Esophagus (tissue), 2 donors: ENCODE results near the gene RNLS. TPM values are rescaled to one million over a fixed set of nuclear protein-coding genes. Genes with fewer than 3 reads are reported as not detected.

ENCODE experiments used
- H3K27ac ChIP-seq, 2 donors: one replicate each; pipeline ENCODE4 v1.5.1; 2013; ENCODE audit warnings: low read depth in 2 of 2, mild to moderate bottlenecking in 2 of 2, inconsistent platforms in 1 of 2, low read length in 1 of 2, moderate library complexity in 1 of 2
- H3K27me3 ChIP-seq, 2 donors: one replicate each; pipeline ENCODE4 v1.6.1; 2013; ENCODE audit warnings: low read length in 2 of 2, control low read depth in 1 of 2, mild to moderate bottlenecking in 1 of 2; ENCODE audit not compliant: insufficient read depth in 2 of 2, control insufficient read depth in 1 of 2
- H3K36me3 ChIP-seq, 2 donors: one replicate each; pipeline ENCODE4 v1.6.1; 2013; ENCODE audit warnings: low read length in 1 of 2; ENCODE audit not compliant: control insufficient read depth in 2 of 2, insufficient read depth in 2 of 2
- H3K4me1 ChIP-seq, 2 donors: one replicate each; pipeline ENCODE4 v1.6.1; 2013; ENCODE audit warnings: low read length in 1 of 2; ENCODE audit not compliant: control insufficient read depth in 2 of 2, insufficient read depth in 2 of 2
- H3K4me3 ChIP-seq, 2 donors: one replicate each; pipeline ENCODE4 v1.5.1; 2013; ENCODE audit warnings: low read length in 2 of 2, mild to moderate bottlenecking in 2 of 2, low read depth in 1 of 2, moderate library complexity in 1 of 2
- H3K9me3 ChIP-seq, 2 donors: one replicate each; pipeline ENCODE4 v1.6.1; 2013; ENCODE audit warnings: mild to moderate bottlenecking in 2 of 2, low read depth in 1 of 2, low read length in 1 of 2, moderate library complexity in 1 of 2; ENCODE audit not compliant: control insufficient read depth in 2 of 2, insufficient read depth in 1 of 2
- WGBS, 2 donors: extraction: QIAGEN DNeasy Blood & Tissue Kit; methylation state at CpG; one replicate each; pipeline ENCODE4 v1.1.7; 2013; 5-methylcytosine and 5-hydroxymethylcytosine counted together
- polyA plus RNA-seq, 2 donors: library from polyadenylated mRNA; stranded (reverse); fragments of 200-250 nt; gene quantifications; one replicate each; pipeline ENCODE4 v1.2.3, GENCODE V29; 2013
- donor health status: healthy with polysubstance abuse.
- donor health status: Bipolar disorder and iron deficiency.

The RNLS gene
- polyA plus RNA-seq = 1 to 10 TPM; 3.3 to 6.7 TPM

- 3 to 5% methylated on average over 63 of the region's 63 CpGs for WGBS, 2 donors
Measured at GRCh38 chr10:88582806-88583583, at the start of gene RNLS. Gene RNLS (minus strand): TSS chr10:88583318.

GRCh38 chr10:88624840-88625239, 41.7 kb upstream of the RNLS start:
- no peaks in the 10 kb centered on the region for H3K36me3 ChIP-seq
- H3K27me3 ChIP-seq = no peaks in the 10 kb centered on the region
- H3K9me3 ChIP-seq = no peaks in the 10 kb centered on the region
- H3K4me1 ChIP-seq = no peaks in the 10 kb centered on the region
- H3K27ac ChIP-seq = no peak overlapping the region
- no peak overlapping the region for H3K4me3 ChIP-seq

More at GRCh38 chr10:88582806-88583583, at the start of gene RNLS:
- Histone ChIP-seq H3K27me3 (no peaks in the 10 kb centered on the region), H3K9me3 (no peaks in the 10 kb centered on the region), H3K36me3 (no peaks in the 10 kb centered on the region), H3K27ac (peak within 1 kb of the TSS; percentile 90 to 92), H3K4me3 (peak within 1 kb of the TSS; percentile 75 to 78), H3K4me1 (peaks cover 0 to 3% of the 10 kb centered on the region in 2 donors)

- 81% methylated on average over 2 of the region's 2 CpGs for WGBS, 2 donors
- Histone ChIP-seq H3K36me3 (no peaks in the 10 kb centered on the region), H3K27ac (no peak overlapping the region), H3K4me1 (no peaks in the 10 kb centered on the region), H3K27me3 (no peaks in the 10 kb centered on the region), H3K4me3 (no peak overlapping the region), H3K9me3 (no peaks in the 10 kb centered on the region)
Measured at GRCh38 chr10:88623835-88624234, 40.7 kb upstream of the RNLS start.

- Histone ChIP-seq H3K9me3 (no peaks in the 10 kb centered on the region), H3K4me3 (no peak overlapping the region), H3K27me3 (no peaks in the 10 kb centered on the region), H3K36me3 (no peaks in the 10 kb centered on the region), H3K27ac (no peak overlapping the region), H3K4me1 (no peaks in the 10 kb centered on the region)
- 86 to 89% methylated on average over 1 of the region's 1 CpG for WGBS, 2 donors
Measured at GRCh38 chr10:88620441-88620840, 37.3 kb upstream of the RNLS start.

- 75 to 76% methylated on average over 1 of the region's 1 CpG for WGBS, 2 donors
- H3K36me3 ChIP-seq = no peaks in the 10 kb centered on the region
- H3K27me3 ChIP-seq = no peaks in the 10 kb centered on the region
- no peak overlapping the region for H3K4me3 ChIP-seq
- H3K27ac ChIP-seq = no peak overlapping the region
- H3K9me3 ChIP-seq = no peaks in the 10 kb centered on the region
- no peaks in the 10 kb centered on the region for H3K4me1 ChIP-seq
Measured at GRCh38 chr10:88618496-88618895, 35.4 kb upstream of the RNLS start.

- no peaks in the 10 kb centered on the region for H3K27me3 ChIP-seq
- H3K9me3 ChIP-seq = no peaks in the 10 kb centered on the region
- 73 to 84% methylated on average over 1 of the region's 1 CpG for WGBS, 2 donors
- no peak overlapping the region for H3K4me3 ChIP-seq
- no peak overlapping the region for H3K27ac ChIP-seq
- no peaks in the 10 kb centered on the region for H3K36me3 ChIP-seq
- H3K4me1 ChIP-seq = no peaks in the 10 kb centered on the region
Measured at GRCh38 chr10:88617772-88618300, 34.7 kb upstream of the RNLS start.

- Histone ChIP-seq H3K36me3 (no peaks in the 10 kb centered on the region), H3K27ac (no peak overlapping the region), H3K9me3 (no peaks in the 10 kb centered on the region), H3K4me3 (no peak overlapping the region), H3K27me3 (no peaks in the 10 kb centered on the region), H3K4me1 (no peaks in the 10 kb centered on the region)
- 89 to 92% methylated on average over 18 of the region's 18 CpGs for WGBS, 2 donors
Measured at GRCh38 chr10:88616250-88616977, 33.3 kb upstream of the RNLS start.

GRCh38 chr10:88608780-88609179, 25.7 kb upstream of the RNLS start:
- Histone ChIP-seq H3K36me3 (no peaks in the 10 kb centered on the region), H3K4me1 (no peaks in the 10 kb centered on the region), H3K9me3 (no peaks in the 10 kb centered on the region), H3K27me3 (no peaks in the 10 kb centered on the region), H3K4me3 (no peak overlapping the region), H3K27ac (no peak overlapping the region)
- WGBS, 2 donors = 51 to 66% methylated on average over 2 of the region's 2 CpGs

- H3K36me3 ChIP-seq = no peaks in the 10 kb centered on the region
- no peak overlapping the region for H3K4me3 ChIP-seq
- 81 to 86% methylated on average over 6 of the region's 6 CpGs for WGBS, 2 donors
- H3K27me3 ChIP-seq = no peaks in the 10 kb centered on the region
- H3K9me3 ChIP-seq = no peaks in the 10 kb centered on the region
- no peaks in the 10 kb centered on the region for H3K4me1 ChIP-seq
- H3K27ac ChIP-seq = no peak overlapping the region
Measured at GRCh38 chr10:88608052-88608732, 25.1 kb upstream of the RNLS start.
